HG02840 (cell line): ENCODE results near the gene STXBP5L.
"Not testable (repeated sequence)": the region's sequence is repeated elsewhere in the genome, so short reads cannot be mapped to it uniquely, and the experiment has no call there.

Source experiments
- ATAC-seq: cut with Tn5 transposase; IDR thresholded peaks from one replicate; pipeline ENCODE4 v1.9.1; 2021; ENCODE audit warnings: mild to moderate bottlenecking, moderate library complexity, moderate number of reproducible peaks; ENCODE audit not compliant: unreplicated experiment, low FRiP score

The STXBP5L gene

DNA sequence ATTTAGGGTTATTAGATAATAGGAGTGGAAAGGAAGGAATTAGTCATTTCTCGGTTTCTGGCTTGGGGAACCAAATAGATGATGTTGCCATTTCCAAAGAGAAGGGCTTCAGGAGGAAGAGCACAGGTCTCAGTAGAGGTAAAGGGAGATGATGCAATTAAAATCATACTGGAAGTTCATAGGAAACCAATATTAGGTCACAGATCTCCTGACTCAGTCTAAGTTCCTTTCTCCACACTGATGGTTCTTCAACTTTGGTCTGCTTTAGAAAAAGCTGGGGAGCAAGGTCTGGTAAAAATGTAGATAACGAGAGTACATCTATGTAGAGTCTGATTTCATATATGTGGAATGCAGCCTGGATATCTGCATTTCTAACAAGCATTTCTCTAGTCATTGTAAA, 506.9 kb downstream of the STXBP5L start:
- no peak for ATAC-seq

DNA sequence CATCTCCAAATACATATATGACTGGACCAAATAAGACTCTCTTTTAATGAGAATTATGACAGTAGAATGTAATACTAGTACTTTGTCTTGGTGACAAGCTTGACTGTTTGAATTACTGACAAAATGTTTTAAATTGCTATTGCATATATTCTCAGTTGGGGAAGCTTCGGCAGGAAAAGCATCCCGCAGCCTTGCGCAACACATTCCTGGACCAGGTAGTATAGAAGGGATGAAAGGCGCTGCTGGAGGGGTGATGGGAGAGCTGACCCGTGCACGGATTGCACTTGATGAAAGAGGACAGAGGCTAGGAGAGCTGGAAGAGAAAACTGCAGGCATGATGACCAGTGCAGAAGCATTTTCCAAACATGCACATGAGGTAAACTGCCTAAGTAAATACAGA, 510.2 kb downstream of the STXBP5L start:
- ATAC-seq, result no peak

DNA sequence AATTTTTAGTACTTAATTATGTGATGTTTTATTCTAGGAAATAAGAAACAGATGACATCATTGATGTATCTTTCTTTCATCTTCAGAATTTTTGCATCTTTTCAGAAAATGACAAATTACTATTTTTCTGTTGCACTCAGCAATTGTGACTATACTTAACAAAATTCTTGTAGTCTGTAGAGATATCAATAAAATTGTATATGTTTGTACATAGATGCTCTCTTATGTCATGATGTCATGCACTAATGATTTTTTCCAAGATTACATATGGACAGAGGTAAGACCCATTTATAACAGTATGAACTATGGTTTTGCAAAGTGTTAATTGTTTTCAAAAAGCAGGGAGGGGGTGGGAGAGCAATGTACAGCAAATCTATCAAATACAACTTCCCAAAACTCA, 516.5 kb downstream of the STXBP5L start:
- ATAC-seq, result no peak

DNA sequence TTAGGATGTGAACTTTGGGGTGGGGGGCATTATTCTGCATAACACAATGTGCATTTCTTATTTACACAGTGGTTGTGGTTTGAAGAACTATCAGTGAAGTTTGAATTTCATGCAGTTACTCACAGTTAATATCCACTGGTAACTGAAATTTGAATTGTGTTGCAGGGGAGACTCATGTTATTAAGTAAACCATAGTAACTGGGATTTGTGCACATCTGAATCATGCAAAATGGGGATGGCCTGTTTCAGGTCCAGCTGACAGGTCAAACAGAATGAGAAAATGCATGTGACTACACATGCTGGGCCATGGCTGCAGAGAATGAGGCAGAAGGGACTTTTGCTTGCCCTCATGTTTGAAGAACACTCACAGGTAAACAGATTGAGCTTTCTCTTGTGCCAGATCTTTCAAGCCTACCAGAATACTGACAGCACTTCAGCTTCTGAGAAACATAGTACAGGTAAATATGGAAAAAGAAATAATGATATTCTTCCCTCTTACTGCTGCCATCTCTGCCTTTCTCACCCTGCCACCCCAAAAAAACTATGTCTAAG, 522.7 kb downstream of the STXBP5L start:
- no peak for ATAC-seq

DNA sequence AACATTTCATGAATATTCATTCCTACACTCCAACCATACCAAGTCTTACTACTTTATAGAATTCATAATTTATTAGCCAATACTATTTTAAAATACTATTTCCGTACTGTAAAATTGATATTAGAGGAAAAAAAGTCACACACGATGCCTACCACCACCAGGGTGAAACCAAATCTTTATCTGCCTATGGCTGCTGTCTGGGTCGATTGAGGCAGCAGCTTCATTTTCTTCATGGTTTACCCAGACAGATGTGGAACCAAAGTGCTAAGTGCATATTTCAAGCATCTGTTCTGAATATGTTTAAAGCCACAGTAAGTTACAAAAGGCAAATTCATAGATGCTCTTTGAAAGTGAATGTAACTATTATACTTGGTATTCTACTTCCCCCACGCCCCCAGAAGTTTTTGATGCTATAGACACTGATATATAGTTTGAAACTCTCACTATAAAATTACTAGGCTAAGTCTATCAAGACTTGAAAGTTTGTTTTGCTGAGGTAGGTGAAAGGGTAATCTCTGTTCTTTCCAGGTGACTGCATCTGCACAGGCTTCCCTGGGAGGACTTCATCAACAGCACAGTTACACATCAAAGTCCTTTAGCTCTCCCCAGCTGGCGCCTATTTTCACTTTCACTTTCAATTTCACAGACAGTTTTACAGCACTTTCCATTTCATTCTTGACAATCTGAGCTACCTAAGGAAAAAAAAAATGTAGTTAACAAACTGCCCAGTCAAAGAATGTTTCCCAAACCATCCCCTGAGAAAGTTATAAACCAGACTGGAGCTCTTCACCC, 523.9 kb downstream of the STXBP5L start:
- peak; percentile 91 for ATAC-seq

DNA sequence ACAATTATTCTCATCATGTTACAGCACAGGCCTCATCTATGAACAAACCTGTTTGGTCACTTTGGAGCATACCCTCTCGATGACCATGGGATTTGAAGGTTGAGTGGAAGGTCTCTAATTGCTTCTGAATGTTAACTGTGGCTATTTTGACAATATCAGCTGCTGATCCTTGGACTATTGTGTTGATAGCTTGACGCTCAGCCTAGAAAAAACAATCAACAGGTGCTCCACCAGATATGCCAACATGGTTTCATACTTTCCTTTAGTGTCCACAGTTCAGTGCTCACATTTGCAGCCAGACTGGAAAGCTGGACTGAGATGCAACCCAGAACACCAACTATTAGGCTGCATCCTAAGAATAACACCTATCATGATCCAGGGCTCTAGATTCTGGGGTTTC, 528.1 kb downstream of the STXBP5L start:
- no peak for ATAC-seq

DNA sequence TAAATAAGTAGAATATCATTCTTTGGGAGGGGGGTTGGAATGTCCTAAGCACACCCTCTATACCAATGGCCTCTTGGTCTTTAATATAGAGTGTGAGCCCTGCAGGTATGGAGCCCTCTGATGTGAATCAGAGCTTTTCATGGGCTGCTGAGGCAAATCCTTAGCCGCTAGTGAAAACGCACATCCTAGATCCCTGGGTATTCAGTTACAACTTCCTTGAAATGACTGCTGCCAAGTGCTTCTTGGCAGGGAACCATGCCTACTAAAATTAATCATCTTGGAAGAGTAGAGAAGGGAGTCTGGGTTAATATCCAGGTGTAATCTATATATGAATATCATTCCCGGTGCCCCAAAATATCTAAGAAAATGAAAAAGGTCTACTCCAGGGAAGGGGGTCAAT, 528.6 kb downstream of the STXBP5L start:
- ATAC-seq, result no peak

DNA sequence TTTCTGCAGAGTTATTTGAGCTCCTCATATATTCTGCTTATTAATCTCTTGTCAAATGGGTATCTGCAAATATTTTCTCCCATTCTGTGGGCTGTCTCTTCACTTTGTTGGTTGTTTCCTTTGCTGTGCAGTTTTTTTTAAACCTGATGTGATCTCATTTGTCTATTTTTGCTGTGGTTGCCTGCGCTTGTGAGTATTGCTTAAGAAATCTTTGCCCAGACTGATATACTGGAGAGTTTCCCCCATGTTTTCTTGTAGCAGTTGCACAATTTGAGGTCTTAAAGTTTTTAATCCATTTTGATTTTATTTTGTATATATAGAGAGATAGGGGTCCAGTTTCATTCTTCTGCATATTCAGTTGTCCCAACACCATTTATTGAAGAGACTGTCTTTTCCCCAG, 535.5 kb downstream of the STXBP5L start:
- ATAC-seq, result no peak

DNA sequence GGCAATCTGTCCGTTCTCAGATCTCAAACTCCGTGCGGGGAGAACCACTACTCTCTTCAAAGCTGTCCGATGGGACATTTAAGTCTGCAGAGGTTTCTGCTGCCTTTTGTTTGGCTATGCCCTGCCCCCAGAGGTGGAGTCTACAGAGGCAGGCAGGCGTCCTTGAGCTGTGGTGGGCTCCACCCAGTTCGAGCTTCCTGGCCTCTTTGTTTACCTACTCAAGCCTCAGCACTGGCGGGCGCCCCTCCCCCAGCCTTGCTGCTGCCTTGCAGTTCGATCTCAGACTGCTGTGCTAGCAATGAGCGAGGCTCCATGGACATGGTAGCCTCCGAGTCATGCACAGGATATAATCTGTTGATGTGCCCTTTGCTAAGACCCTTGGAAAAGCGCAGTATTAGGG, 543.7 kb downstream of the STXBP5L start:
- ATAC-seq, result not testable (repeated sequence)

DNA sequence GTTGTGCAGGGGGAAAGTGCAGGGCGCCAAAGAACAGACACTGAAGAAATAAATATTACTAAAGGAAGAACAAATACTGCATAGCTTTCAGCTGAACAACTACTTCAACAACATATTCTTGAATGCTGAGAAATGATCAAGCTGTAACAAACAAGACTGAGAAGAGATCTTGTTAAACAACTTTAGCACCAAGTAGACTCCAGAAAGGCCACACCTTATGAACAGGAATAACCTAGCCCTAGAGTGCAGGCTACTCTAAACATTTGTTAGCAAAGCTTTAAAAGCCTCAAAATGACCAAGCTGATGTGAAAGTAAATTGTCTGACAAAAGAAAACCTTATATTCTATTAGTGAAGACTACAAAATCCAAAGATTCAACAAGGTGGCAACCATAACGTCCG, 554.6 kb downstream of the STXBP5L start:
- ATAC-seq, result no peak

DNA sequence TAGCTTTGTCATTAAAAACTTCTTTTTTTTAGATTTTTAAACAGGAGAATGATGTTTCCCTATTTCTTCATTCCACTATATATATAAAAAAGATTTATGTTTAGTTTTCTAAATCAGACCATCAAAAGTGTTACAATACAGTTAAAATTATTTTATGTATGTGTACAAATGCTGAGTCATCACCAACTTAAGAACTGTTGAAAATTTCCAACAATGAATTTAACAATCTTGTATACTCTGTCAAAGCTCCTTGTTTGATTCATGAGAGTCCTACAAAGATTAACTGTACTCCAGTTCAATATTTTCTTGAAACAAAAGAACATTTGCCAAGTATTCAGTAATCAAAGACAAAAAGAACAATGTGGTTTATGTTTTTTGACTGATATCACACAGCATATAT, 555.7 kb downstream of the STXBP5L start:
- ATAC-seq, result no peak

DNA sequence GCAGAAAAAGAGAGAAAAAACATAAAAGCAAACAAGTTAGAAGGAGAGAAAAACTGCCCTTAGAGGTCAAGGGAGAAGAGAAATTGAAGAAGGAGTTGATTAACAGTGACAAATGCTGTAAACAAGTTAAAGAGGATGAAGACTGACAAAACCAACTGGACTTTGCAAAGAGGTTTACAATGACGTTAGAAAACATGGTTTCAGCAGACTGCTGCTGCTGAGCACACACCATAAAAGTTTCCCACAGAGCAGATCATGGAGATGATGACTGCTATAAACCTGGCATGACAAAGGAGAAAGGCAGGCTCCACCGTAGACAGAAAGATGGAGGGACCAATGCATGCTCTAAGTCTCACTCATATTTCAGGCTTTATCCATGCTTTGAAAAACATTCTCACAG, 559.1 kb downstream of the STXBP5L start:
- ATAC-seq, result no peak

DNA sequence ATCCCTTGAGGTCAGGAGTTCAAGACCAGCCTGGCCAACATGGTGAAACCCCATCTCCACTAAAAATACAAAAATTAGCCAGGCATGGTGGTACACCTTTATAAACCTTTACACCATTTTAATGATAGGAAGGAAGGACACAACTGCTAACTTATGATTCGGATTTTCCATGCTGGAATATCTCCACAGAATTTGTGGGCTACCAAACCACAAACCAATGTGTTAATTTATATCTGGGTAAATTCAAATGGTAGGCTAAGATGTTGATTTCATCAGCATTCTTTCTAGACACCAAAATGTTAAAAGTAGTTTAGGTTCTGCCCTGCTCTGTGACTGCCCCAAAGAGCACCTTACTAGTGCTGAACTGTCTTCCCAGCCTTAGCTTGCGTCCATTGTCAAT, 565.0 kb downstream of the STXBP5L start:
- ATAC-seq, result no peak
